H9 (cell line): ENCODE data around the gene OTULIN. TPM values are rescaled to one million over a fixed set of nuclear protein-coding genes. Genes with fewer than 3 reads are reported as not detected.
A peak's percentile ranks its signal among the peaks of the same experiment; 100 is the strongest.

Source experiments
- DNase-seq: peaks from one replicate; pipeline ENCODE4 v3.0.0-alpha.2; 2017
- H2AFZ ChIP-seq: one replicate; pipeline ENCODE4 v1.6.1; 2013; ENCODE audit warnings: mild to moderate bottlenecking, low read length, control low read depth, moderate library complexity
- H2AK5ac ChIP-seq: 2 replicates; pipeline ENCODE4 v1.6.1; 2013; ENCODE audit warnings: low read length, control low read depth, mixed read lengths; ENCODE audit not compliant: insufficient read length
- H2BK120ac ChIP-seq: one replicate; pipeline ENCODE4 v1.6.1; 2013; ENCODE audit warnings: low read depth, mild to moderate bottlenecking, low read length, control low read depth, inconsistent platforms; ENCODE audit not compliant: poor library complexity, severe bottlenecking
- H2BK12ac ChIP-seq: 2 replicates; pipeline ENCODE4 v1.6.1; 2013; ENCODE audit warnings: low read length, control low read depth, mixed read lengths, low read depth; ENCODE audit not compliant: insufficient read length
- H2BK15ac ChIP-seq: 2 replicates; pipeline ENCODE4 v1.6.1; 2013; ENCODE audit warnings: low read depth, low read length, control low read depth
- H2BK20ac ChIP-seq: one replicate; pipeline ENCODE4 v1.6.1; 2013; ENCODE audit warnings: low read depth, mild to moderate bottlenecking, low read length, control low read depth, inconsistent platforms; ENCODE audit not compliant: poor library complexity, severe bottlenecking
- H2BK5ac ChIP-seq: 2 replicates; pipeline ENCODE4 v1.6.1; 2013; ENCODE audit warnings: low read length, control low read depth, mixed read lengths; ENCODE audit not compliant: insufficient read length
- H3K14ac ChIP-seq: 2 replicates; pipeline ENCODE4 v1.6.1; 2013; ENCODE audit warnings: low read length, control low read depth; ENCODE audit not compliant: insufficient read depth
- H3K18ac ChIP-seq: 2 replicates; pipeline ENCODE4 v1.6.1; 2013; ENCODE audit warnings: low read depth, mild to moderate bottlenecking, mixed read lengths, low read length, control low read depth; ENCODE audit not compliant: insufficient read length
- H3K23ac ChIP-seq: 2 replicates; pipeline ENCODE4 v1.6.1; 2013; ENCODE audit warnings: low read length, control low read depth, mixed read lengths, low read depth; ENCODE audit not compliant: insufficient read length
- H3K23me2 ChIP-seq: 2 replicates; pipeline ENCODE4 v1.6.1; 2013; ENCODE audit warnings: low read depth, mild to moderate bottlenecking, mixed read lengths, low read length, control low read depth; ENCODE audit not compliant: insufficient read length, poor library complexity, severe bottlenecking
- H3K27ac ChIP-seq: 2 replicates; pipeline ENCODE4 v1.5.1; 2013; ENCODE audit warnings: low read length, control low read depth, mixed read lengths, low read depth; ENCODE audit not compliant: insufficient read length
- H3K27me3 ChIP-seq: 2 replicates; pipeline ENCODE4 v1.6.1; 2013; ENCODE audit warnings: low read length, control low read depth, inconsistent platforms; ENCODE audit not compliant: insufficient read depth
- H3K4ac ChIP-seq: 2 replicates; pipeline ENCODE4 v1.6.1; 2013; ENCODE audit warnings: low read depth, mild to moderate bottlenecking, control low read depth, inconsistent platforms, low read length, moderate library complexity
- H3K4me1 ChIP-seq: 2 replicates; pipeline ENCODE4 v1.6.1; 2013; ENCODE audit warnings: low read length, control low read depth, inconsistent platforms; ENCODE audit not compliant: insufficient read depth
- H3K4me2 ChIP-seq: 2 replicates; pipeline ENCODE4 v1.6.1; 2013; ENCODE audit warnings: low read length, control low read depth, mixed read lengths; ENCODE audit not compliant: insufficient read length, insufficient read depth
- H3K56ac ChIP-seq: 2 replicates; pipeline ENCODE4 v1.6.1; 2013; ENCODE audit warnings: low read depth, mild to moderate bottlenecking, mixed read lengths, low read length, control low read depth; ENCODE audit not compliant: insufficient read length
- H3K79me1 ChIP-seq: 2 replicates; pipeline ENCODE4 v1.6.1; 2013; ENCODE audit warnings: low read depth, mild to moderate bottlenecking, moderate library complexity, low read length, control low read depth, inconsistent platforms; ENCODE audit not compliant: insufficient read depth, poor library complexity, severe bottlenecking
- H3K79me2 ChIP-seq: 2 replicates; pipeline ENCODE4 v1.6.1; 2013; ENCODE audit warnings: low read length, control low read depth, inconsistent platforms; ENCODE audit not compliant: insufficient read depth
- H3K9ac ChIP-seq: 2 replicates; pipeline ENCODE4 v1.6.1; 2013; ENCODE audit warnings: low read length, control low read depth, mixed read lengths; ENCODE audit not compliant: insufficient read length; ENCODE audit errors: extremely low read depth
- H3K9me3 ChIP-seq: one replicate; pipeline ENCODE4 v1.6.1; 2013; ENCODE audit warnings: low read depth, low read length, inconsistent platforms; ENCODE audit not compliant: control insufficient read depth
- H3T11ph ChIP-seq: one replicate; pipeline ENCODE4 v1.6.1; 2013; ENCODE audit warnings: mild to moderate bottlenecking, low read length, control low read depth, inconsistent platforms
- H4K20me1 ChIP-seq: one replicate; pipeline ENCODE4 v1.6.1; 2013; ENCODE audit not compliant: control insufficient read depth, insufficient read length, insufficient read depth
- H4K5ac ChIP-seq: 2 replicates; pipeline ENCODE4 v1.6.1; 2013; ENCODE audit warnings: low read depth, mild to moderate bottlenecking, mixed read lengths, low read length, control low read depth; ENCODE audit not compliant: insufficient read length
- H4K8ac ChIP-seq: replicated peaks from 2 replicates; pipeline ENCODE4 v1.6.1; 2013; ENCODE audit warnings: low read length, control low read depth, mixed read lengths, low read depth; ENCODE audit not compliant: insufficient read length
- H4K91ac ChIP-seq: 2 replicates; pipeline ENCODE4 v1.6.1; 2013; ENCODE audit warnings: low read depth, mild to moderate bottlenecking, moderate library complexity, mixed read lengths, low read length, control low read depth; ENCODE audit not compliant: insufficient read length
- H3K27ac Mint-ChIP-seq, 3 experiments: 2 replicates in 2 of 3; 3 replicates in 1 of 3; pipeline ENCODE4 v1.8.0; 2020 to 2021; ENCODE audit warnings: mixed read lengths in 3 of 3, mild to moderate bottlenecking in 1 of 3, moderate library complexity in 1 of 3
- H3K27me3 Mint-ChIP-seq: 2 replicates; pipeline ENCODE4 v1.8.0; 2021; ENCODE audit warnings: low read depth, mild to moderate bottlenecking, moderate library complexity, mixed read lengths
- H3K36me3 Mint-ChIP-seq, 3 experiments: 2 replicates in 2 of 3; 3 replicates in 1 of 3; pipeline ENCODE4 v1.8.0; 2020 to 2021; ENCODE audit warnings: low read depth in 3 of 3, mixed read lengths in 3 of 3; ENCODE audit not compliant: insufficient read depth in 1 of 3
- H3K4me1 Mint-ChIP-seq, 2 experiments: 2 replicates each; pipeline ENCODE4 v1.8.0; 2020; ENCODE audit warnings: mixed read lengths in 2 of 2
- H3K4me3 Mint-ChIP-seq, 2 experiments: 2 replicates in 1 of 2; 3 replicates in 1 of 2; pipeline ENCODE4 v1.8.0; 2020 to 2021; ENCODE audit warnings: mild to moderate bottlenecking in 2 of 2, mixed read lengths in 2 of 2, moderate library complexity in 1 of 2
- H3K9me3 Mint-ChIP-seq, 2 experiments: 2 replicates in 1 of 2; 3 replicates in 1 of 2; pipeline ENCODE4 v1.8.0; 2020; ENCODE audit warnings: mild to moderate bottlenecking in 2 of 2, mixed read lengths in 2 of 2, moderate library complexity in 1 of 2
- WGBS: extraction: QIAGEN DNeasy Blood & Tissue Kit; methylation state at CpG from one replicate; pipeline ENCODE4 v1.1.7; 2013; ENCODE audit warnings: missing lambda C conversion rate, low lambda C conversion rate, mixed read lengths; ENCODE audit not compliant: insufficient read length; ENCODE audit errors: extremely low coverage; 5-methylcytosine and 5-hydroxymethylcytosine counted together
- total RNA-seq: library from RNA; stranded (reverse); gene quantifications from 2 replicates; pipeline ENCODE4 v1.2.1, GENCODE V29; 2021
- TF ChIP-seq, protein P1 (sequence below): fragments of 200-600 bp; sonication (generic); conservative IDR thresholded peaks from 3 replicates; pipeline ENCODE4 v1.8.0; 2021; ENCODE audit warnings: antibody characterized with exemption, mild to moderate bottlenecking

The OTULIN gene
- total RNA-seq, 1 experiment from 2014 or later: 35.8 TPM

DNA sequence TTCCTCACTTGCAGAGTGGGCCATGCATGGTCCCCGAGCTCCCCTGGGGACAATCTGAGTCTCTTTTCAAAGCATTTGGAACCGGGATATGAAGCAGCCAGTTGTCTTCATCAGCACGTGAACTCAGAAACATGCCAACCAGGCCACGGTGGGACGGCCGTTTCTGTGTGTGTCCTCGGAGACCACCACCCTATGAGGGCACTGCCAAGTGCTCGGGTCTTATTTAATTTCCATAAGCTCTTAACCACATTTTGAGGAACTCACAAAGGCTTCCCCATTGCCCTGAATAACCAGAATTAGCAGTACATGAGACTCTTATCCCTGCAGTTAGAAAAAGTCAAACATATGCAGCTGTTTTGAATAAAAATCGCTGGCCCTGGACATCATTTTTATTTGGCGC, 60.1 kb downstream of the OTULIN start:
- Histone ChIP-seq H3T11ph (no peak overlapping the region), H3K4ac (no peak overlapping the region), H3K56ac (no peak overlapping the region), H2BK5ac (no peak overlapping the region), H2AK5ac (no peak overlapping the region), H2BK15ac (no peak overlapping the region), H3K27me3 (no peaks in the 10 kb centered on the region), H3K9me3 (no peaks in the 10 kb centered on the region), H2AFZ (no peak overlapping the region), H3K23me2 (no peaks in the 10 kb centered on the region), H2BK12ac (no peak overlapping the region), H3K79me2 (no peaks in the 10 kb centered on the region), H4K5ac (no peak overlapping the region), H4K20me1 (no peaks in the 10 kb centered on the region), H4K91ac (no peak overlapping the region), H3K23ac (no peak overlapping the region), H3K14ac (no peak overlapping the region), H2BK20ac (no peak overlapping the region), H2BK120ac (no peak overlapping the region), H3K79me1 (no peaks in the 10 kb centered on the region), H3K4me2 (no peak overlapping the region), H3K18ac (no peak overlapping the region), H3K4me1 (peaks cover 12% of the 10 kb centered on the region; the same call in 1 of the 2 replicates), H4K8ac (no peak overlapping the region), H3K9ac (no peak overlapping the region), H3K27ac (no peak overlapping the region)
- H3K4me3 Mint-ChIP-seq: no peak overlapping the region
- no CpG with 5 or more reads among the region's 10 CpGs for WGBS
- peaks cover 32 to 38% of the 10 kb centered on the region in 2 experiments for H3K4me1 Mint-ChIP-seq
- no peak for DNase-seq
- no peaks in the 10 kb centered on the region for H3K9me3 Mint-ChIP-seq
- TF ChIP-seq, protein P1, sequence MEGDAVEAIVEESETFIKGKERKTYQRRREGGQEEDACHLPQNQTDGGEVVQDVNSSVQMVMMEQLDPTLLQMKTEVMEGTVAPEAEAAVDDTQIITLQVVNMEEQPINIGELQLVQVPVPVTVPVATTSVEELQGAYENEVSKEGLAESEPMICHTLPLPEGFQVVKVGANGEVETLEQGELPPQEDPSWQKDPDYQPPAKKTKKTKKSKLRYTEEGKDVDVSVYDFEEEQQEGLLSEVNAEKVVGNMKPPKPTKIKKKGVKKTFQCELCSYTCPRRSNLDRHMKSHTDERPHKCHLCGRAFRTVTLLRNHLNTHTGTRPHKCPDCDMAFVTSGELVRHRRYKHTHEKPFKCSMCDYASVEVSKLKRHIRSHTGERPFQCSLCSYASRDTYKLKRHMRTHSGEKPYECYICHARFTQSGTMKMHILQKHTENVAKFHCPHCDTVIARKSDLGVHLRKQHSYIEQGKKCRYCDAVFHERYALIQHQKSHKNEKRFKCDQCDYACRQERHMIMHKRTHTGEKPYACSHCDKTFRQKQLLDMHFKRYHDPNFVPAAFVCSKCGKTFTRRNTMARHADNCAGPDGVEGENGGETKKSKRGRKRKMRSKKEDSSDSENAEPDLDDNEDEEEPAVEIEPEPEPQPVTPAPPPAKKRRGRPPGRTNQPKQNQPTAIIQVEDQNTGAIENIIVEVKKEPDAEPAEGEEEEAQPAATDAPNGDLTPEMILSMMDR: no peak
- peaks cover 0 to 4% (median 3%) of the 10 kb centered on the region in 3 experiments; a peak in 2 of 7 replicates for H3K36me3 Mint-ChIP-seq
- peaks cover 2% of the 10 kb centered on the region; the same call in 1 of the 2 replicates for H3K27me3 Mint-ChIP-seq
- peak overlapping the region in 1 of 3 experiments; percentile 67; a peak in 1 of 7 replicates for H3K27ac Mint-ChIP-seq
